ENCODE results near the gene ANKRD50.

ANKRD50 gene

DNA sequence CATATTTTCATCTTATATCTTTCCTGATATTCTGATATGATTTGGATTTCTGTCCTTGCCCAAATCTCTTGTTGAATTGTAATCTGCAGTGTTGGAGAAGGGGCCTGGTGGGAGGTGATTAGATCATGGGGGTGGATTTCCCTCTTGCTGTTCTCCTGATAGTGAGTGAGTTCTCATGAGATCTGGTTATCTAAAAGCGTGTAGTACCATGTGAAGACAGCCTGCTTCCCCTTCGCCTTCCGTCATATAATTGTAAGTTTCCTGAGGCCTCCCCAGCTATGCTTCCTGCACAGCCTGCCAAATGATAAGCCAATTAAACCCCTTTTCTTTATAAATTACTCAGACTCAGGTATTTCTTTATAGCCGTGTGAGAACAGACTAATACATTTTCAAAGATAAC lies 77.2 kb downstream of the ANKRD50 start:
- DNase-seq, result no peak

GRCh38 chr4:124633285-124633941 lies 79.1 kb downstream of the ANKRD50 start:
- no peak for DNase-seq

DNA sequence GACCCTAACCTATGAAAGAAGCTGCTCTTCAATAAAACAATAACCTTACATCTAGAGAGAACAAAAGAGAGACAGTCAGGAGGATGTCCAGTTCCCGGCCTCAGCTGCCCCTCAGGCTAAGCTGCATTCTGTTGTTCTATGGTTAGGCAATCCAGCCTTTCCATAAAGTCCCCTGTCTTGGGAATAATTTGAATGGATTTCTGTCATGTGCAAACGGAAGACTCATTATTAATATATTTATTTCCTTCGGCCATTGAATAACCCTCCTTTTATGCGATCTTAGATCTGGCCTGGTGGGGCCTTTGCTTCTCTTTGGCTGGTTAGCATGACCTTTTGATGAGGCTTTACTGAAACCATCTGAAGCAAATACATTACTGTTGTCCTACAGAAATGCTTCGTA lies 80.1 kb downstream of the ANKRD50 start:
- DNase-seq, result no peak

- DNase-seq, result no peak
These were observed 80.8 kb downstream of the ANKRD50 start for GRCh38 chr4:124631760-124632159.

- DNase-seq, result no peak
These were observed 82.9 kb downstream of the ANKRD50 start for GRCh38 chr4:124629681-124630080.

Data from GF-D8 (cell line).